GM13977 (cell line): Measurements from ENCODE around the gene ZSWIM6.

Experiments used
- DNase-seq: peaks from one replicate; pipeline ENCODE4 v3.0.0; 2012; ENCODE audit warnings: low spot score
- CTCF ChIP-seq: IDR thresholded peaks from 2 replicates; pipeline ENCODE4 v1.5.1; 2012; ENCODE audit warnings: mild to moderate bottlenecking, control low read depth; ENCODE audit not compliant: insufficient read depth; ENCODE audit errors: extremely low read depth, missing control alignments
- in situ Hi-C: fragments of 300-500 bp; cut with MboI; formaldehyde crosslinking; loops from one replicate; pipeline ENCODE4 v1.12.0; 2022; ENCODE audit warnings: low sequenced_read_pairs, low pct_unique_long_range_greater_than_20kb, mixed read lengths, inconsistent platforms; ENCODE audit not compliant: unreplicated experiment

Gene ZSWIM6

GRCh38 chr5:61389609-61390008 is 57.6 kb downstream of the ZSWIM6 start:
- in situ Hi-C loops, result no loop called here
- TF ChIP-seq CTCF, result no peak
- no peak for DNase-seq

GRCh38 chr5:61394078-61394704 is 62.1 kb downstream of the ZSWIM6 start:
- TF ChIP-seq CTCF, result no peak
- DNase-seq, result no peak
- in situ Hi-C loops, result no loop called here

DNA sequence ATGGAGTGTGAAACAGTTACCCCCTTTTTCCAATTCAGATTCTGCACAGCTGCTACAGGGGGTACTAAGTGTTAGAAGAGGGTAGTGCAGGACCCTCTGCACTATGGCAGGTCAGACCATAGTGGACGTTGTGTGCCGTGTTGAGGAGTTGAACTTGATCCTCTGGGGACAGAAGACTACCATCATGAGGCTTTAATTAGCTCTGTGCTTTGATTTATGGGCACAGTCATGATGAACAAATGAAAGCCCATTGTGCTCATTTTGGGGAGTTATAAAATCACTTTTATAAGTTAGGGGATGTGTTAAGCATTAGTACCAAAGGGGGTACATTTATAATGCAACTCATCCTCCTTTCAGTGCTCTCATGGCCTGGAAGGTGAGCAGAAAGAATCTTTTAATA is 62.7 kb downstream of the ZSWIM6 start:
- in situ Hi-C loops, result no loop called here
- DNase-seq, result no peak
- no peak for TF ChIP-seq CTCF

- in situ Hi-C loops, result no loop called here
- no peak for TF ChIP-seq CTCF
- no peak for DNase-seq
Measured at GRCh38 chr5:61397238-61397637, 65.2 kb downstream of the ZSWIM6 start.

GRCh38 chr5:61397937-61398336 is 65.9 kb downstream of the ZSWIM6 start:
- no peak for TF ChIP-seq CTCF
- in situ Hi-C loops, result no loop called here
- no peak for DNase-seq

- no peak for DNase-seq
- in situ Hi-C loops, result no loop called here
- no peak for TF ChIP-seq CTCF
Measured at GRCh38 chr5:61398440-61398839, 66.4 kb downstream of the ZSWIM6 start.
